KOPT-K1 (cell line): ENCODE measurements around the gene EID2.

ENCODE experiments used
- H3K27ac ChIP-seq: fragments of 200-600 bp; sonication (generic); 2 replicates; pipeline ENCODE4 v1.5.1; 2016; ENCODE audit warnings: antibody characterized with exemption, mild to moderate bottlenecking, low read depth, low read length; ENCODE audit not compliant: poor library complexity, severe bottlenecking
- H3K36me3 ChIP-seq: fragments of 200-600 bp; sonication (generic); 2 replicates; pipeline ENCODE4 v1.5.1; 2017; ENCODE audit warnings: antibody characterized with exemption, mild to moderate bottlenecking, low read length, moderate library complexity; ENCODE audit not compliant: insufficient read depth
- H3K9me3 ChIP-seq: fragments of 200-600 bp; sonication (generic); 2 replicates; pipeline ENCODE4 v1.5.1; 2017; ENCODE audit warnings: antibody characterized with exemption, low read length, mild to moderate bottlenecking; ENCODE audit not compliant: insufficient read depth, poor library complexity, severe bottlenecking

EID2 gene

DNA sequence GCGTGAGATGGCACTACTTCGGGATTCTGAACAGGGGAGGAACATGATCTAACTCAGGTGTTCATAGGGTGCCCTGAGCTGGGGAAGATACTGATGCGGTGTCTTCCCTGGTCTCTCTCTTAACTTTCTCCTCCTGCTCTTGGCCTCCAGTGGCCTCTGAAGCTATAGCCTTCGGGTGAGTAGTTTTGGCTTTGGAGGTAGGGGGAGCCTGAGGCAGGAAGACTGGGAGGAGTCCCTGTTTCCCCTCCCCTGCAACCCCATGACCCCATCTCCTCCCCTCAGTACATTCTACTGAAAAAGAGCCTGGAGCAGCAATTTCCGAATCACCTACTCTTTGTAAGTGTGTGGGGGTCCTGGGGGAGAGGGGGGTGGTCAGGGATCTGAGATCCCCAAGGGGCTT, 21.5 kb downstream of the EID2 start:
- H3K9me3 ChIP-seq, result no peaks in the 10 kb centered on the region
- H3K27ac ChIP-seq, result no peak overlapping the region
- H3K36me3 ChIP-seq, result no peaks in the 10 kb centered on the region

DNA sequence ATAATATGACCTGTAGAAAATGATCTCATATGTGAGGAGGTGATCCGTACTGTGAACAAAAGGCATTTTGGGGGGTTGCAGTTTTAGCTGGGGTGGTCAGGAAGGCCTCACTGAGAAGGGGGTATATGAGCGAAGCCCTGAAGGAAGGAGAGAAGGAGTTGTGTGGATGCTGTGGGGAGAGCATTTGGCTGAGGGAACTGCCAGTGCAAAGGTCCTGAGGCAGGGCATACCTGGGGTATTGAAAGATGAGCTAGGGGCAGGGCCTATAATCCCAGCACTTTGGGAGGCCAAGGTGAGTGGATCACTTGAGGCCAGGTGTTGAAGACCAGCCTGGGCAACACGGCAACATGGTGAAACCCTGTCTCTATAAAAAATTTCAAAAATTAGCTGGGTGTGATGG, 22.5 kb downstream of the EID2 start:
- Histone ChIP-seq H3K27ac (no peak overlapping the region), H3K9me3 (no peaks in the 10 kb centered on the region), H3K36me3 (no peaks in the 10 kb centered on the region)

DNA sequence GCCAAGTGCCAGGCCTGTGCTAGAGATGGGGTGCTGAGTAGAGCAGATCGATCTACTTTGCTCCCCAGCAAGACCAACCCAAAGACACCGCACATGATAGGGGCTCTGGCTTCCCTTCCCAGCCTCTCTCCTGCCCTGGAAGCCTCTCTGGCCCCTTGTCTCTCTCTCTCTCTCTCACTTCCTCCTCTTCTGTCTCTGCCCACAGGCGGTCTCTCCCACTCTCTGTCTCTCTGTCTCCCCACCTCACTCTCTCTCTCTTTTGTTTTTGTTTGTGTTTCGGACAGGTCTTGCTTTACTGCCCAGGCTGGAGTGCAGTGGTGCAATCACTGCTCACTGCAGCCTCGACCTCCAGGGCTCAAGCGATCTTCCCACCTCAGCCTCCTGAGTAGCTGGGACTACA, 23.7 kb downstream of the EID2 start:
- Histone ChIP-seq H3K36me3 (no peaks in the 10 kb centered on the region), H3K9me3 (no peaks in the 10 kb centered on the region), H3K27ac (no peak overlapping the region)

DNA sequence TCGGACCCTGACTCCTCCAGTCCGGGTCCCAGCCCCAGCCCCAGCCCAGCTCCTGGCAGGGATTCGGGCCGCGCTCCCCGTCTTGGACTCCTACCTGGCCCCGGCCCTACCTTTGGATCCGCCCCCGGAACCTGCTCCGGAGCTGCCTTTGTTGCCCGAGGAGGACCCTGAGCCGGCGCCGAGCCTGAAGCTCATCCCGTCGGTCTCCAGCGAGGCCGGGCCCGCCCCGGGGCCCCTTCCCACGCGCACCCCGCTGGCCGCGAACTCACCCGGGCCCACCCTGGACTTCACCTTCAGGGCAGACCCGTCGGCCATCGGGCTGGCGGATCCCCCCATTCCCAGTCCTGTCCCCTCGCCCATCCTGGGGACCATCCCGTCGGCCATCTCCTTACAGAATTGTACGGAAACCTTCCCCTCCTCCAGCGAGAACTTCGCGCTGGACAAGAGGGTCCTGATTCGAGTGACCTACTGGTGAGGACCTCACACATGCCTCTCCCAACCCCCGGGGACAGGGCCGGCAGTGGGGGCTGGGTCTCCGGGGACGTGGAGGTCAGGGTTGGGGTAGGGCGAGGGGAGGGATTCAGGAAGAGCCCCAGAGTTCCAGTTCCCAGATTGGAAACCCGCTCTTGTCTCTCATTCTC, 24.3 kb downstream of the EID2 start:
- Histone ChIP-seq H3K36me3 (no peaks in the 10 kb centered on the region), H3K27ac (no peak overlapping the region), H3K9me3 (no peaks in the 10 kb centered on the region)

DNA sequence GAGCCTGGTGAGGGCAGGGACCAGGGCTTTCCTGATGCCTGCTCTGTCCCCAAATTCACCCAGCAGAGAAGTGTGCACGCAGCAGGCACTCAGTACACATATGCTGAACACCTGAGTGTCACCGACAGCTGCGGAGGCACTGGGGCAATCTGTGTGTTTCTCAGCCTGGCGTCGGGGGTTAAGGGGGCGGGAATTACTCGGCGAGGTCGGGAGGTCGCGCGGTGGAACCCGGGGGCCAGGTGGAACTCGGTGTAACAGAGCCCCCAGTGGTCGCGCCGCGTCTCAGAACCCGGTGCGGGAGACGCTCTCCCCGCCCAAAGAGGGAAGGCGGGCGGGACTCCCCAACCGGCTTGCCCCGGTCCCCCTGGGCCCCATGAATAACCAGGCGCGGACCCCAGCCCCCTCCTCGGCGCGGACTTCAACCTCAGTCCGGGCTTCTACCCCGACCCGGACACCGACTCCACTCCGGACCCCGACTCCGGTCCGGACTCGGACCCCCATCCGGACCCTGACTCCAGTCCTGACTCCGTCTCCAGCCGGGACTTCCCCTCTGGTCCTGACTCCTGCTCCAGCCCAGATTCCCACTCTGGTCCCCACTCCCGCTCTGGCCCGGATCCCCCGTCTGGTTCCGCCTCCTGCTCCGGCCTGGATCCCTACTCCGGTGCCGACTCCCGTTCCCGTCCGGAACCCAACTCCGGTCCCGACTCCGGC, 25.0 kb downstream of the EID2 start, which contains the start of gene SELENOV:
TSS of gene SELENOV (plus strand) at position 300 of the 711 bp plus-strand sequence. CDS start at position 374, 74 bp downstream.
- no peaks in the 10 kb centered on the region for H3K9me3 ChIP-seq
- no peak within 1 kb of the TSS for H3K27ac ChIP-seq
- no peaks in the 10 kb centered on the region for H3K36me3 ChIP-seq

DNA sequence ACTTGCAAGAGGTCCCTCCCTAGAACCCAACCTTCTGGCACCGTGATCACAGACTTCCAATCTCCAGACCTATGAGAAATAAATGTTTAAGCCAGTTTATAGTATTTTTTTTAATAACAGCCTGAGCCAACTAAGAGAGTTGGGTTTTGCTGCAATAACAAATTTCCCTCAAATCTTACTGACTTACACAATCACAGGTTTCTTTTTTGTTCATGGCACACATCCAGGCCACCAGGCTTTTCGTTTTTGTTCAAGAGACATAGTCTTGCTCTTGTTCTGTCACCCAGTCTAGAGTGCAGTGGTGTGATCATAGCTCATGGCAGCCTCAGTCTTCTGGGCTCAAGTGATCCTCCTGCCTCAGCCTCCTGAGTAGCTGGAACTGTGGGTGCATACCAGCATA, 27.0 kb downstream of the EID2 start:
- no peaks in the 10 kb centered on the region for H3K9me3 ChIP-seq
- no peaks in the 10 kb centered on the region for H3K36me3 ChIP-seq
- H3K27ac ChIP-seq, result no peak overlapping the region

DNA sequence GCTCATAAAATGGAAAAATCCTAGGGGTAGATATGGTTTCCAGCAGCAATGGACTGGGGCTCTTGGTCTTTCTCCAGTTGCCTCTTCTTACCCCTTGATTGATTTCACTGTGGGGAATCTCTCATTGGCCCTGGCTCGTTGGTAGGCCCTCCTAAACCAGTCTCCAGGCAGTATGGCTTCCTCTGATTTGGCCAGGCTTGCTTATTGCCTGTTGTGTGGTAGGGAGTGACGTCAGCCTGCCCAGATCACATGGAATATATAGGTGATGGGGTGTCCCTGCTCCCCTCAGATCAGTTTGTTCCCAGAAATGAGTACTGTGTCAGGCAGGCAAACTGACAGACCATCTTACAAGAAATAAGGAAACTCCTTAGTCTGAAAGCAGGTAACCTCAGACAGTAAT, 30.7 kb downstream of the EID2 start:
- Histone ChIP-seq H3K27ac (no peak overlapping the region), H3K36me3 (no peaks in the 10 kb centered on the region), H3K9me3 (no peaks in the 10 kb centered on the region)

DNA sequence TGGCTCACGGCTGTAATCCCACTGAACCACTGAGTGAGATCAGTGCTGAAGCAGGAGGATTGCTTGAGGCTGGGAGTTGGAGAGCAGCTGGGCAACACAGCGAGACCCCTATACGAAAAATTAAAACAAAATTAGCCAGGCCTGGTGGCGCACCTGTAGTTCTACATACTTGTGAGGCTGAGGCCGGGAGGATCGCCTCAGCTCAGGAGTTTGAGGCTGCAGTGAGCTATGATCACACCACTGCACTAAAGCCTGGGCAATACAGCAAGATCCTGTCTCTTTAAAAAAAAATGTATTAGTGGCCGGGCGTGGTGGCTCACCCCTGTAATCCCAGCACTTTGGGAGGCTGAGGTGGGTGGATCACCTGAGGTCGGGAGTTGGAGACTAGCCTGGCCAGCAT, 31.3 kb downstream of the EID2 start:
- Histone ChIP-seq H3K9me3 (no peaks in the 10 kb centered on the region), H3K36me3 (no peaks in the 10 kb centered on the region), H3K27ac (no peak overlapping the region)

DNA sequence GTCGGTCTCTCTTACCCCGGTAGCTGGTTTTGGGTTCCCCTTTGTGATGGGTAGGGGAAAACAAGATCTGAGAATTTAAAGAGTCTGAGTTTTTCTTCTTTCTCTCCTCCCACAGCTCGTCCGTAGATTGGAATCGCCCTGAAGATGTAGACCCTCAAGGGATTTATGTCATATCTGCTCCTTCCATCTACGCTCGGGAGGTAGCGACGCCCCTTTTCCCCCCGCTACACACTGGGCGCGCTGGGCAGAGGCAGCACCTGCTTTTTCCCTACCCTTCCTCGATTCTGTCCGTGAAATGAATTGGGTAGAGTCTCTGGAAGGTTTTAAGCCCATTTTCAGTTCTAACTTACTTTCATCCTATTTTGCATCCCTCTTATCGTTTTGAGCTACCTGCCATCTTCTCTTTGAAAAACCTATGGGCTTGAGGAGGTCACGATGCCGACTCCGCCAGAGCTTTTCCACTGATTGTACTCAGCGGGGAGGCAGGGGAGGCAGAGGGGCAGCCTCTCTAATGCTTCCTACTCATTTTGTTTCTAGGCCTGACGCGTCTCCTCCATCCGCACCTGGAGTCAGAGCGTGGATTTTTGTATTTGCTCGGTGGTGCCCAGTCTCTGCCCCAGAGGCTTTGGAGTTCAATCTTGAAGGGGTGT, 32.1 kb downstream of the EID2 start:
- Histone ChIP-seq H3K27ac (no peak overlapping the region), H3K36me3 (no peaks in the 10 kb centered on the region), H3K9me3 (no peaks in the 10 kb centered on the region)

DNA sequence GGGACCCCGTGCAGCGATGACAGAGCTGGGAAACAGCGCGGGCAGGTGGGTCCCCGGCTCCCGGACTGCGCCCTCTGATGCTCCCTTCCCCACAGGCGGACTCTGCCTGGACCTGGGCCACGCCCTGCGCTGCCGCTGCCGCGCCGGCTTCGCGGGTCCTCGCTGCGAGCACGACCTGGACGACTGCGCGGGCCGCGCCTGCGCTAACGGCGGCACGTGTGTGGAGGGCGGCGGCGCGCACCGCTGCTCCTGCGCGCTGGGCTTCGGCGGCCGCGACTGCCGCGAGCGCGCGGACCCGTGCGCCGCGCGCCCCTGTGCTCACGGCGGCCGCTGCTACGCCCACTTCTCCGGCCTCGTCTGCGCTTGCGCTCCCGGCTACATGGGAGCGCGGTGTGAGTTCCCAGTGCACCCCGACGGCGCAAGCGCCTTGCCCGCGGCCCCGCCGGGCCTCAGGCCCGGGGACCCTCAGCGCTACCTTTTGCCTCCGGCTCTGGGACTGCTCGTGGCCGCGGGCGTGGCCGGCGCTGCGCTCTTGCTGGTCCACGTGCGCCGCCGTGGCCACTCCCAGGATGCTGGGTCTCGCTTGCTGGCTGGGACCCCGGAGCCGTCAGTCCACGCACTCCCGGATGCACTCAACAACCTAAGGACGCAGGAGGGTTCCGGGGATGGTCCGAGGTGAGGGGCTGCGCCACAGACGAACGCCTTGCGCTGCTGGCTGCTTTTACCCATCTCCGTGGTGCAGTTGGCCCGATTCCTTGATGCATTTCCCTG, 32.8 kb downstream of the EID2 start:
- H3K36me3 ChIP-seq, result no peaks in the 10 kb centered on the region
- no peaks in the 10 kb centered on the region for H3K9me3 ChIP-seq
- H3K27ac ChIP-seq, result peak overlapping the region; percentile 23

DNA sequence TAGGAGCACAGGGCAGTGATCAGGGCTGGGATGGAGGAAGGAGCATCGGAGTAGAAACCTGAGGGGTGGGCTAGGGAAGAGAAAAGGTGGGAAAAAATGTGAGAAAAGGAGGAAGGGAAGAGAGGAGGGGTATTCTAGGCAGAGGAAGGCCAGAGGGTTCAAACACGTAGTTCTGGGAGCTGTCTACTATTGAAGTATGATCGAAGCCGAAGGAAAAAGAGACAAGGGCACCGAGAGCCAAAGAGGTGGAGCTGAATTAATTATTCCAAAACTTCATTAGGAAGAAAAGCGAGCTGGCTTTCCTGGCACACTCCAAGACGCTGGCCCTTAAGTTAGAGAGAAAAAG, 33.4 kb downstream of the EID2 start:
- H3K27ac ChIP-seq, result no peak overlapping the region
- no peaks in the 10 kb centered on the region for H3K9me3 ChIP-seq
- no peaks in the 10 kb centered on the region for H3K36me3 ChIP-seq

DNA sequence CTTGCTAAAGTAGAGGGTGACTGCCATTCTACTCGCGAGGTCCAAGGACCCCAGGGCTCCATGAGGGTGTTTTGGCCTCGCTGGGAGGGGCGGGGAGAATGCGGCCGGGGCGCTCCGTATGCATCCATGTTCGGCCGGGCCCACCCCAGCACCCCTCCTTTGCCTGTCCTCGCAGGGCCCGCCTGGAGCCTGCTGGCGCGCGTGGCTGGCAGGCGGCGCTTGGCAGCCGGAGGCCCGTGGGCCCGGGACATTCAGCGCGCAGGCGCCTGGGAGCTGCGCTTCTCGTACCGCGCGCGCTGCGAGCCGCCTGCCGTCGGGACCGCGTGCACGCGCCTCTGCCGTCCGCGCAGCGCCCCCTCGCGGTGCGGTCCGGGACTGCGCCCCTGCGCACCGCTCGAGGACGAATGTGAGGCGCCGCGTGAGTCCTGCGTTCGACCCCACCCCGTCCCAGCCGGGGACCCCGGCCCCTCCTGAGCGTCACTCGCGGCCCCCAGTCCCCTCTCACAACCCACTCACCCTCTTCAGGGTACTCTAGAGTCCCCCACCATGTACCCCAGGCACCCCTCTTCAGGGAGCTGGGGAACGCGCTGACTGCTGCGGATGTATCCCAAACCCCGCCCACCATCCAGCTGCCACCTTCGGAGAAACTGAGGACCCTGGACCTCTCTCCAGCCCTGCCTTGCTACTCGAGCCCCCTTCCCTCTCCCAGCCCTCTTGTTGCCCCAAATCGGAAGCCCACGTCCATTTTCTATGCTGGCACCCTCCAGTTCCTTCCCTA, 37.1 kb downstream of the EID2 start:
- no peaks in the 10 kb centered on the region for H3K36me3 ChIP-seq
- H3K9me3 ChIP-seq, result no peaks in the 10 kb centered on the region
- no peak overlapping the region for H3K27ac ChIP-seq

DNA sequence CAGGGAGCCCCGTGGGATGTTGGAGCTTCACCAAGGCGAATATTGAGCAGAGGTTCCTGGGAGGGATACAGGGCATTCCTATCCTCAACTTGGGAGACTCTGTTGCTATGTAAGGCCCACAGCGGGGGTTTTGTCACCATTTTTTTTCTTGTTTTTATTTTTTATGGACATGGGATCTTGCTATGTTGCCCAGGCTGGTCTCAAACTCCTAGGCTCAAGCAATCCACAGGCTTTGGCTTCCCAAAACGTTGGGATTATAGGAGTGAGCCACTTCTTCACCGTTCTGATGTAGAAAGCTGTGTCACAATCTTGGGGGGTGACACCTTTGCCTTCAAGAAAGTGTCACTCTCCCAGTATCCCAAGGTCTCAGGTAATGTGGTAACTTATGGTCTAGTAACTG, 38.6 kb downstream of the EID2 start:
- H3K9me3 ChIP-seq, result no peaks in the 10 kb centered on the region
- no peaks in the 10 kb centered on the region for H3K36me3 ChIP-seq

DNA sequence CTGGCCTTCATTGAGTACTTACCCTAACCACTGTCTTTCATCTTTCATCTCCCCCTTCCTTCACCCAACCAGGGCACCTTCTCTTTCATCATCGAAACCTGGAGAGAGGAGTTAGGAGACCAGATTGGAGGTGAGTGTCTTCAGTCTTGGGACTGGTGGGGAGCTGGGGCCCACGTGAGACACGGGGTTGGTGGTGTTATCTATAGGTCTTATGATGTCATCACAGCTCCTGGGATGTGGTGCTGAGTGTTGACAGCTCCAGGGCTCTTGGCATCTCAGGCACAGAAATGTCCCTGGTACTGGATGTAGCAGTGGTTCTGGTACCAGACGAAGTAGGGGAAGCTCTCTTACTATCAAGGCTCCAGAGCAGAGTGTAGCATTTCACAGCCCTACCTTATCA, 39.4 kb downstream of the EID2 start:
- no peaks in the 10 kb centered on the region for H3K36me3 ChIP-seq
- no peaks in the 10 kb centered on the region for H3K9me3 ChIP-seq
- no peak overlapping the region for H3K27ac ChIP-seq

More for the DNA sequence above, 38.6 kb downstream of the EID2 start:
- no peak overlapping the region for H3K27ac ChIP-seq
